Spleen (tissue), 11 donors: Measurements from ENCODE around the gene PPHLN1. TPM values are rescaled to one million over a fixed set of nuclear protein-coding genes. Genes with fewer than 3 reads are reported as not detected.

Experiments
- DNase-seq: peaks from one replicate; pipeline ENCODE4 v3.0.0-alpha.2; 2020
- H3K27ac ChIP-seq, 8 donors: fragments of 200-600 bp; sonication (generic) in 7 of 8; 1 replicate in 4 of 8; 2 replicates in 4 of 8; pipeline versions ENCODE4 v1.5.0 to v1.8.0; 2016 to 2021; ENCODE audit warnings: inconsistent platforms in 4 of 8, mild to moderate bottlenecking in 4 of 8, moderate library complexity in 1 of 8
- H3K27me3 ChIP-seq, 7 donors: fragments of 200-600 bp; sonication (generic) in 6 of 7; replicated peaks in 1 of 7; 1 replicate in 4 of 7; 2 replicates in 3 of 7; pipeline versions ENCODE4 v1.5.0 to v1.8.0; 2016 to 2021; ENCODE audit warnings: inconsistent platforms in 3 of 7, mild to moderate bottlenecking in 1 of 7
- H3K36me3 ChIP-seq, 6 donors: fragments of 200-600 bp; sonication (generic) in 5 of 6; 1 replicate in 4 of 6; 2 replicates in 2 of 6; pipeline versions ENCODE4 v1.5.0 to v1.8.0; 2016 to 2021; ENCODE audit warnings: inconsistent platforms in 2 of 6
- H3K4me1 ChIP-seq, 6 donors: fragments of 200-600 bp; sonication (generic) in 5 of 6; 1 replicate in 3 of 6; 2 replicates in 3 of 6; pipeline versions ENCODE4 v1.5.0 to v1.8.0; 2016 to 2021; ENCODE audit warnings: inconsistent platforms in 3 of 6
- H3K4me3 ChIP-seq, 8 donors: fragments of 200-600 bp; sonication (generic) in 7 of 8; 1 replicate in 4 of 8; 2 replicates in 4 of 8; pipeline versions ENCODE4 v1.5.0 to v1.8.0; 2016 to 2021; ENCODE audit warnings: inconsistent platforms in 4 of 8, mild to moderate bottlenecking in 4 of 8, moderate library complexity in 2 of 8
- H3K9me3 ChIP-seq, 8 donors: fragments of 200-600 bp; sonication (generic) in 7 of 8; 1 replicate in 4 of 8; 2 replicates in 4 of 8; pipeline versions ENCODE4 v1.5.0 to v1.8.0; 2016 to 2021; ENCODE audit warnings: inconsistent platforms in 4 of 8
- CTCF ChIP-seq, 11 experiments: fragments of 200-600 bp in 7 of 11; fragments of 450-650 bp in 4 of 11; sonication (generic) in 4 of 11; IDR thresholded peaks in 8 of 11; conservative IDR thresholded peaks in 3 of 11; 1 replicate in 7 of 11; 2 replicates in 4 of 11; pipeline versions ENCODE4 v1.4.0 to v1.8.0; 2016 to 2021; ENCODE audit warnings: antibody characterized with exemption in 11 of 11, inconsistent platforms in 4 of 11, mild to moderate bottlenecking in 1 of 11
- POLR2A ChIP-seq, 3 donors: fragments of 450-650 bp; IDR thresholded peaks; one replicate each; pipeline ENCODE4 v1.5.1; 2017; ENCODE audit warnings: antibody characterized with exemption in 3 of 3, mild to moderate bottlenecking in 1 of 3
- POLR2AphosphoS5 ChIP-seq, 3 donors: sonication (generic); formaldehyde crosslinking; IDR thresholded peaks; one replicate each; pipeline ENCODE4 v1.5.1; 2017; ENCODE audit warnings: antibody characterized with exemption in 3 of 3
- WGBS, 5 donors: extraction: QIAGEN DNeasy Blood & Tissue Kit in 3 of 5; methylation state at CpG; one replicate each; pipeline versions ENCODE4 v1.1.5 to v1.1.7; 2013 to 2018; 5-methylcytosine and 5-hydroxymethylcytosine counted together
- intact Hi-C: fragments of 100-400 bp; cut with DNase I; formaldehyde crosslinking; loops from one replicate; pipeline ENCODE4 v1.15.0; 2023; ENCODE audit warnings: low total_unique reads
- polyA plus RNA-seq, 3 donors: library from polyadenylated mRNA; stranded (reverse); fragments of 200-250 nt; gene quantifications; one replicate each; pipeline ENCODE4 v1.2.1, GENCODE V29; 2013
- total RNA-seq, 7 donors: library from RNA; depleted of rRNA in 3 of 7; stranded (reverse); fragments of >200 nt in 3 of 7; fragmentation: NEBNext Ultra II Directional in 4 of 7; extraction: Animal tissue kit (Norgen Biotek cat#: 25700) in 4 of 7; gene quantifications; one replicate each; pipeline versions ENCODE4 v1.1.0 to v1.2.1, GENCODE V29; 2016 to 2021
- donor health status: healthy with polysubstance abuse.
- donor health status: DM: no; HTN: no; CAD: no; lungs with moderate emphysema.
- donor health status: DM: no; HTN: no; CAD: no.
- donor health status: Bipolar disorder and iron deficiency.
- donor health status: healthy.
- donor health status: DM: no; HTN: no; CAD: no.
- donor health status: DM: yes; HTN: yes; CAD: no.

PPHLN1 gene
- total and polyA plus RNA-seq, 10 donors = 39.6 to 103 (median 65.2) TPM

GRCh38 chr12:42365486-42365885 is 39.5 kb downstream of the PPHLN1 start:
- no peak for TF ChIP-seq POLR2AphosphoS5 (IDR thresholded peaks at IDR 0.05)
- H3K9me3 ChIP-seq = no peaks in the 10 kb centered on the region
- no peak for DNase-seq
- H3K36me3 ChIP-seq = peaks cover 0 to 15% (median 0%) of the 10 kb centered on the region in 6 donors
- intact Hi-C loops = no loop called here
- H3K4me3 ChIP-seq = no peak overlapping the region
- WGBS, 5 donors = 96 to 98% (median 96%) methylated on average over 5 of the region's 5 CpGs
- H3K27me3 ChIP-seq = no peaks in the 10 kb centered on the region
- H3K4me1 ChIP-seq = peaks cover 0 to 7% (median 0%) of the 10 kb centered on the region in 6 donors
- no peak overlapping the region for H3K27ac ChIP-seq

GRCh38 chr12:42370013-42370412 is 44.0 kb downstream of the PPHLN1 start:
- no peak overlapping the region for H3K4me3 ChIP-seq
- TF ChIP-seq POLR2A (IDR thresholded peaks at IDR 0.05) = no peak
- no peak for TF ChIP-seq CTCF (IDR thresholded peaks at IDR 0.05 in 8 of 11, conservative IDR thresholded peaks at IDR 0.05 in 3 of 11)
- no peak for TF ChIP-seq POLR2AphosphoS5 (IDR thresholded peaks at IDR 0.05)

GRCh38 chr12:42372154-42372791 is 46.3 kb downstream of the PPHLN1 start:
- whole genome bisulfite sequencing, 5 donors = 89 to 94% (median 91%) methylated on average over 2 of the region's 2 CpGs
- H3K27ac ChIP-seq = no peak overlapping the region
- peaks cover 0 to 31% (median 25%) of the 10 kb centered on the region in 6 donors for H3K36me3 ChIP-seq
- H3K4me3 ChIP-seq = no peak overlapping the region
- intact Hi-C loops = no loop called here
- DNase-seq = no peak
- H3K27me3 ChIP-seq = no peaks in the 10 kb centered on the region
- TF ChIP-seq POLR2AphosphoS5 (IDR thresholded peaks at IDR 0.05) (no peak), CTCF (IDR thresholded peaks at IDR 0.05 in 8 of 11, conservative IDR thresholded peaks at IDR 0.05 in 3 of 11) (peak; percentile 54 to 81 (median 73))
- H3K9me3 ChIP-seq = no peaks in the 10 kb centered on the region
- peaks cover 0 to 20% (median 2%) of the 10 kb centered on the region in 6 donors for H3K4me1 ChIP-seq

More at GRCh38 chr12:42370013-42370412, 44.0 kb downstream of the PPHLN1 start:
- Histone ChIP-seq H3K9me3 (no peaks in the 10 kb centered on the region), H3K4me1 (peaks cover 0 to 20% (median 2%) of the 10 kb centered on the region in 6 donors), H3K36me3 (peaks cover 0 to 8% (median 4%) of the 10 kb centered on the region in 6 donors), H3K27ac (no peak overlapping the region), H3K27me3 (no peaks in the 10 kb centered on the region)
- no peak for DNase-seq
- intact Hi-C loops = no loop called here
- 80 to 89% (median 85%) methylated on average over 4 of the region's 4 CpGs for WGBS, 5 donors

GRCh38 chr12:42373669-42374068 is 47.7 kb downstream of the PPHLN1 start:
- Histone ChIP-seq H3K27me3 (no peaks in the 10 kb centered on the region), H3K27ac (no peak overlapping the region), H3K4me1 (peaks cover 0 to 20% (median 2%) of the 10 kb centered on the region in 6 donors), H3K36me3 (peaks cover 0 to 39% (median 25%) of the 10 kb centered on the region in 6 donors), H3K9me3 (no peaks in the 10 kb centered on the region), H3K4me3 (no peak overlapping the region)
- intact Hi-C loops = no loop called here
- TF ChIP-seq POLR2AphosphoS5 (IDR thresholded peaks at IDR 0.05) (no peak), CTCF (IDR thresholded peaks at IDR 0.05 in 8 of 11, conservative IDR thresholded peaks at IDR 0.05 in 3 of 11) (no peak), POLR2A (IDR thresholded peaks at IDR 0.05) (no peak)
- DNase-seq = no peak
